Upper lobe of left lung (tissue), 6 donors: ENCODE data around the gene RAD51D. TPM values are rescaled to one million over a fixed set of nuclear protein-coding genes. Genes with fewer than 3 reads are reported as not detected.
"Not testable (repeated sequence)": the region's sequence is repeated elsewhere in the genome, so short reads cannot be mapped to it uniquely, and the experiment has no call there.

Experiments used
- ATAC-seq, 2 donors: fragments of 200-7000 bp; cut with Tn5 transposase; one replicate each; pipeline ENCODE4 v1.9.1; 2022; ENCODE audit warnings: mild to moderate bottlenecking in 2 of 2, moderate library complexity in 2 of 2; ENCODE audit not compliant: low FRiP score in 2 of 2
- DNase-seq, 2 donors: peaks; one replicate each; pipeline ENCODE4 v3.0.0-alpha.2; 2019 to 2020
- H3K27ac ChIP-seq, 4 donors: fragments of 200-600 bp; sonication (generic); one replicate each; pipeline ENCODE4 v1.5.1; 2016 to 2019
- H3K27me3 ChIP-seq, 4 donors: fragments of 200-600 bp; sonication (generic); one replicate each; pipeline ENCODE4 v1.5.1; 2017 to 2019
- H3K36me3 ChIP-seq, 4 donors: fragments of 200-600 bp; sonication (generic); one replicate each; pipeline ENCODE4 v1.5.1; 2016 to 2019
- H3K4me1 ChIP-seq, 4 donors: fragments of 200-600 bp; sonication (generic); one replicate each; pipeline ENCODE4 v1.5.1; 2018 to 2019
- H3K4me3 ChIP-seq, 4 donors: fragments of 200-600 bp; sonication (generic); one replicate each; pipeline ENCODE4 v1.5.1; 2017 to 2019; ENCODE audit warnings: mild to moderate bottlenecking in 2 of 4, moderate library complexity in 1 of 4
- H3K9me3 ChIP-seq, 4 donors: fragments of 200-600 bp; sonication (generic); one replicate each; pipeline ENCODE4 v1.5.1; 2018 to 2019
- EP300 ChIP-seq, 4 donors: sonication (generic); formaldehyde crosslinking; IDR thresholded peaks; one replicate each; pipeline ENCODE4 v1.5.1; 2017; ENCODE audit warnings: antibody characterized with exemption in 4 of 4, control low read depth in 2 of 4
- POLR2A ChIP-seq, 4 donors: fragments of 450-650 bp; IDR thresholded peaks; one replicate each; pipeline ENCODE4 v1.5.1; 2016 to 2017; ENCODE audit warnings: antibody characterized with exemption in 4 of 4, mild to moderate bottlenecking in 2 of 4
- POLR2AphosphoS5 ChIP-seq, 2 donors: sonication (generic); formaldehyde crosslinking; IDR thresholded peaks; one replicate each; pipeline ENCODE4 v1.5.1; 2017; ENCODE audit warnings: antibody characterized with exemption in 2 of 2
- WGBS, 2 donors: methylation state at CpG; one replicate each; pipeline ENCODE4 v1.1.5; 2017 to 2018; 5-methylcytosine and 5-hydroxymethylcytosine counted together
- total RNA-seq, 6 donors: library from RNA; depleted of rRNA in 4 of 6; stranded (reverse); fragments of >200 nt in 4 of 6; gene quantifications; one replicate each; pipeline versions ENCODE4 v1.1.0 to v1.2.1, GENCODE V29; 2016 to 2021
- TF ChIP-seq, protein P1 (sequence below), 6 experiments: fragments of 450-650 bp in 4 of 6; fragments of 200-600 bp in 2 of 6; sonication (generic) in 2 of 6; IDR thresholded peaks; one replicate each; pipeline ENCODE4 v1.5.1; 2016 to 2019; ENCODE audit warnings: antibody characterized with exemption in 6 of 6
- donor health status: DM: no; HTN: no; CAD: no; lungs with moderate emphysema.
- donor health status: DM: no; HTN: yes; CAD: no; lungs with severe emphysema.

Gene RAD51D
- total RNA-seq, 6 donors from 2014 or later: 3.5 to 14.7 (median 7.5) TPM

DNA sequence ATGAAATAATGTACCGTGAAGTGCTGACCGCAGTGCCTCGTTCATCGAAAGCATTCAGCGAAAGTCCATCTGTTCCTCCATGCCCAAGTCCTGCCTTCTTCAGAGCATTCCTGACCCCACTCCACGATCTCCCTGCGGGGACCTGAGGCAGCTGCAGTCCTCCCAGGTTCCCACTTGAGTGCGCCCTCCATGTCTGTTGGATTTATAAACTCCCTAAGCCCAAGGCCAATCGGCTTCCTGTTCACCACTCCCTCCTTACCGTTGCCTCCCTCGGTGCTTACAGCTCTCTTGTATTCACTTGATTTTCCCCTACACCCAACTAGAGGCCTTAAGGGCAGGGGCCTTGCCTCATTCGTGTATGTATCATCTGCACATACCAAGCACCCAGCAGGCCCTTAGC, 2.8 kb downstream of the RAD51D start:
- no peak overlapping the region for H3K4me3 ChIP-seq
- ATAC-seq: no peak
- no peaks in the 10 kb centered on the region for H3K36me3 ChIP-seq
- DNase-seq: no peak
- WGBS, 2 donors: 82 to 86% methylated on average over 12 of the region's 12 CpGs
- peaks cover 14 to 29% (median 16%) of the 10 kb centered on the region in 4 donors for H3K4me1 ChIP-seq
- no peaks in the 10 kb centered on the region for H3K9me3 ChIP-seq
- no peak overlapping the region for H3K27ac ChIP-seq
- H3K27me3 ChIP-seq: no peaks in the 10 kb centered on the region
- no peak for TF ChIP-seq POLR2AphosphoS5 (IDR thresholded peaks at IDR 0.05)
- TF ChIP-seq, protein P1, sequence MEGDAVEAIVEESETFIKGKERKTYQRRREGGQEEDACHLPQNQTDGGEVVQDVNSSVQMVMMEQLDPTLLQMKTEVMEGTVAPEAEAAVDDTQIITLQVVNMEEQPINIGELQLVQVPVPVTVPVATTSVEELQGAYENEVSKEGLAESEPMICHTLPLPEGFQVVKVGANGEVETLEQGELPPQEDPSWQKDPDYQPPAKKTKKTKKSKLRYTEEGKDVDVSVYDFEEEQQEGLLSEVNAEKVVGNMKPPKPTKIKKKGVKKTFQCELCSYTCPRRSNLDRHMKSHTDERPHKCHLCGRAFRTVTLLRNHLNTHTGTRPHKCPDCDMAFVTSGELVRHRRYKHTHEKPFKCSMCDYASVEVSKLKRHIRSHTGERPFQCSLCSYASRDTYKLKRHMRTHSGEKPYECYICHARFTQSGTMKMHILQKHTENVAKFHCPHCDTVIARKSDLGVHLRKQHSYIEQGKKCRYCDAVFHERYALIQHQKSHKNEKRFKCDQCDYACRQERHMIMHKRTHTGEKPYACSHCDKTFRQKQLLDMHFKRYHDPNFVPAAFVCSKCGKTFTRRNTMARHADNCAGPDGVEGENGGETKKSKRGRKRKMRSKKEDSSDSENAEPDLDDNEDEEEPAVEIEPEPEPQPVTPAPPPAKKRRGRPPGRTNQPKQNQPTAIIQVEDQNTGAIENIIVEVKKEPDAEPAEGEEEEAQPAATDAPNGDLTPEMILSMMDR (IDR thresholded peaks at IDR 0.05): no peak
- no peak for TF ChIP-seq POLR2A (IDR thresholded peaks at IDR 0.05)
- TF ChIP-seq EP300 (IDR thresholded peaks at IDR 0.05): no peak

DNA sequence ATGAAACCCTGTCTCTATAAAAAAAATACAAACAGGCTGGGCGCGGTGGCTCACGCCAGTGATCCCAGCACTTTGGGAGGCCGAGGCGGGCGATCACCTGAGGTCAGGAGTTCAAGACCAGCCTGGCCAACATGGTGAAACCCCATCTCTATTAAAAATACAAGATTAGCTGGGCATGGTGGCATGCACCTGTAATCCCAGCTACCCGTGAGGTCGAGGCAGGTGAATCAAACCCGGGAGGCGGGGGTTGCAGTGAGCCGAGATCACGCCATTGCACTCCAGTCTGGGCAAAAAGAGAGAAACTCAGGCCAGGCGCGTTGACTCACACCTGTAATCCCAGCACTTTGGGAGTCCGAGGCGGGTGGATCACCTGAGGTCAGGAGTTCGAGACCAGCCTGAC, 8.9 kb downstream of the RAD51D start:
- H3K36me3 ChIP-seq, DNase-seq, H3K4me3 ChIP-seq, H3K9me3 ChIP-seq, H3K27me3 ChIP-seq, H3K27ac ChIP-seq, ATAC-seq, H3K4me1 ChIP-seq: not testable (repeated sequence)
- 95 to 98% methylated on average over 17 of the region's 17 CpGs for WGBS, 2 donors

DNA sequence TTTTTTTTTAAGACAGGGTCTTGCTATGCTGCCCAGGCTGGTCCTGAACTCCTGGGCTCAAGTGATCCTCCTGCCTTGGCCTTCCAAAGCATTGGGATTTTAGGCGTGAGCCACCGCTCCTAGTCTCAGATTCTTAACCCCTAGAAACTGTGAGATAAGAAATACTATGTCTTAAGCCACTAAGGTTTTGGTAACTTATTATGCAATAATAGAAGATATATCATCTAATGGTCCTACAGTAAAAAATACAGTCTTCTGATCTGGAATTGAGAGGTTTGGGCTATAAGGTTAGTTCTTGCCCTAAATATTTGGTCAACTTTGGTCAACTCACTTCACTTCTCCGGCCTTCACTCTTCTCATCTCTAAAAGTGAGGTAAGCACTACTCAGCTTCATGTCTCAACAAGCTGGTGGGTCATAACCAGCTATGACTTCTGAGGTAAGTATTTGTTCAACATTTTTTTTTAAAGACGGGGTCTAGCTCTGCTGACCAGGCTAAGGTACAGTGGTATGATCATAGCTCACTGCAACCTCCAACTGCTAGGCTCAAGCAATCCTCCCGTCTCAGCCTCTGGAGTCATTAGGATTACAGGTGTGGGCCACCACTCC, 14.7 kb downstream of the RAD51D start:
- H3K27ac ChIP-seq: no peak overlapping the region
- H3K4me1 ChIP-seq: no peaks in the 10 kb centered on the region
- no peaks in the 10 kb centered on the region for H3K9me3 ChIP-seq
- no peak overlapping the region for H3K4me3 ChIP-seq
- DNase-seq (no peak), ATAC-seq (no peak)
- TF ChIP-seq EP300 (IDR thresholded peaks at IDR 0.05): no peak
- no peak for TF ChIP-seq POLR2AphosphoS5 (IDR thresholded peaks at IDR 0.05)
- 93 to 100% methylated on average over 5 of the region's 5 CpGs for WGBS, 2 donors
- peaks cover 16 to 54% (median 33%) of the 10 kb centered on the region in 4 donors for H3K36me3 ChIP-seq
- no peaks in the 10 kb centered on the region for H3K27me3 ChIP-seq

DNA sequence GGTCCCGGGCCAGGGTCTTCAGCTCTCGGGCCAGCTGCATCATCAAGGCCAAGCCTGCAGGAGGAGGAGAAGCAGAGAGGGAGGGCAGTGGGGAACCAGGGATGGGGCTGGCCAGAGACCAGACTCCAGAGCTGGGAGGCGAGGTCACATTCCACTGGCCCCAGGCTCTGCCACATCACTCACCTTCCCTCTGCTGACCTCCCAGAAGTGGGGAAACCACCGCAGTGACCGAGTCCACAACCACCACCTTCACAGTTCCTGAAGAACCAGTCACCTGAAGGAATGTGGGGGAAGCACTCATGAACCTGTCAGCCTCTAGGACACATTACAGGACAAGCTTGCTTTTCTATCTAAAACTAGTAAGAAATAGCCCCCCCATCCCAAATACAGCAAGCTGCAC, 16.4 kb downstream of the RAD51D start:
- TF ChIP-seq EP300 (IDR thresholded peaks at IDR 0.05) (no peak), POLR2AphosphoS5 (IDR thresholded peaks at IDR 0.05) (no peak), POLR2A (IDR thresholded peaks at IDR 0.05) (no peak)
- H3K4me3 ChIP-seq: no peak overlapping the region
- no peaks in the 10 kb centered on the region for H3K9me3 ChIP-seq
- WGBS, 2 donors: 87 to 92% methylated on average over 5 of the region's 5 CpGs
- H3K27me3 ChIP-seq: no peaks in the 10 kb centered on the region
- no peak for ATAC-seq
- no peak overlapping the region for H3K27ac ChIP-seq
- peaks cover 17 to 64% (median 40%) of the 10 kb centered on the region in 4 donors for H3K36me3 ChIP-seq
- no peak for DNase-seq
- H3K4me1 ChIP-seq: no peaks in the 10 kb centered on the region

DNA sequence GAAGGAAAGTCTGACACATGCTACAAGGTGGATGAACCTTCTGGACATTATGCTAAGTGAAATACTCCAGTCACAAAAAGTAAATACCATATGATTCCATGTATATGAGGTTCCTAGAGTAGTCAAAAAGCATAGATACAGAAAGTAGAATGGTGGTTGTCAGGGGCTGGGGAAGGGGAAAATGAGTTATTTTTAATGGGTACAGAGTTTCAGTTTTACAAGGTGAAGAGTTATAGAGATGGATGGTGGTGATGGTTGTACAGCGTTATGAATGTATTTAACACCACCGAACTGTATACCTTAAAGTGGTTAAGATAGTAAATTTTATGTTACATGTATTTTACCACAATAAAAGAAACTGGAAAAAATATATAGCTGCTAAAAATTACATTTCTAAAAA, 17.9 kb downstream of the RAD51D start:
- Histone ChIP-seq H3K9me3 (no peaks in the 10 kb centered on the region), H3K4me3 (no peak overlapping the region), H3K27me3 (no peaks in the 10 kb centered on the region), H3K27ac (no peak overlapping the region), H3K36me3 (peaks cover 17 to 67% (median 38%) of the 10 kb centered on the region in 4 donors), H3K4me1 (no peaks in the 10 kb centered on the region)
- TF ChIP-seq POLR2AphosphoS5 (IDR thresholded peaks at IDR 0.05) (no peak), EP300 (IDR thresholded peaks at IDR 0.05) (no peak), POLR2A (IDR thresholded peaks at IDR 0.05) (no peak)
- TF ChIP-seq, protein P1 (IDR thresholded peaks at IDR 0.05): no peak
- no peak for ATAC-seq
- no peak for DNase-seq
- whole genome bisulfite sequencing, 2 donors: 90 to 94% methylated on average over 2 of the region's 2 CpGs

DNA sequence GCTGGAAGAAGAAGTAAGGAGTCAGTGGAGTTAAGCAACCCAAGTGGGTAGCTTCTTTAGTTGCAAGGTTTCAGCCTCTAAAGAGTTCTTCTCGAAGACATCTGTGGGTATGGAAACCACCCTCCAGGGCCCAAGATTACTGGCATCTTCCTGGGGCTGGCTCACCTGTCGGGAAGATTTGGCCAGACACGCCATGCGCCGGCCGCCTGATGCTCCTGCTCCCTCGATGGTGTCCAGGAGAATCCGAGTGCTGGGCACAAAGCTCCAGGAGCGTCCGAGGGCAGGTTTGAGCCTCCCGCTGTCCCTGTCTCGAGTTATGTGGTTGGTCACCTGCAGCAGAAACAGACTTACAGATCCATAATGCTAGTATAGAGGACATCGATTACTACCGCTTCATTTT, 18.6 kb downstream of the RAD51D start:
- H3K9me3 ChIP-seq: no peaks in the 10 kb centered on the region
- no peaks in the 10 kb centered on the region for H3K27me3 ChIP-seq
- DNase-seq (peak in 1 of 2 donors; percentile 58), ATAC-seq (no peak)
- H3K4me3 ChIP-seq: no peak overlapping the region
- H3K36me3 ChIP-seq: peaks cover 17 to 60% (median 35%) of the 10 kb centered on the region in 4 donors
- 93 to 97% methylated on average over 14 of the region's 14 CpGs for WGBS, 2 donors
- no peaks in the 10 kb centered on the region for H3K4me1 ChIP-seq
- H3K27ac ChIP-seq: no peak overlapping the region
- TF ChIP-seq, protein P1 (IDR thresholded peaks at IDR 0.05): no peak
- TF ChIP-seq POLR2AphosphoS5 (IDR thresholded peaks at IDR 0.05) (no peak), EP300 (IDR thresholded peaks at IDR 0.05) (no peak), POLR2A (IDR thresholded peaks at IDR 0.05) (no peak)
